Pons (tissue), 1 donor: ENCODE measurements around the gene TTC33.
"Not testable (repeated sequence)": the region's sequence is repeated elsewhere in the genome, so short reads cannot be mapped to it uniquely, and the experiment has no call there.

Experiments used
- DNase-seq: peaks from one replicate; pipeline ENCODE4 v3.0.0-alpha.2; 2016; ENCODE audit warnings: low spot score

Gene TTC33

DNA sequence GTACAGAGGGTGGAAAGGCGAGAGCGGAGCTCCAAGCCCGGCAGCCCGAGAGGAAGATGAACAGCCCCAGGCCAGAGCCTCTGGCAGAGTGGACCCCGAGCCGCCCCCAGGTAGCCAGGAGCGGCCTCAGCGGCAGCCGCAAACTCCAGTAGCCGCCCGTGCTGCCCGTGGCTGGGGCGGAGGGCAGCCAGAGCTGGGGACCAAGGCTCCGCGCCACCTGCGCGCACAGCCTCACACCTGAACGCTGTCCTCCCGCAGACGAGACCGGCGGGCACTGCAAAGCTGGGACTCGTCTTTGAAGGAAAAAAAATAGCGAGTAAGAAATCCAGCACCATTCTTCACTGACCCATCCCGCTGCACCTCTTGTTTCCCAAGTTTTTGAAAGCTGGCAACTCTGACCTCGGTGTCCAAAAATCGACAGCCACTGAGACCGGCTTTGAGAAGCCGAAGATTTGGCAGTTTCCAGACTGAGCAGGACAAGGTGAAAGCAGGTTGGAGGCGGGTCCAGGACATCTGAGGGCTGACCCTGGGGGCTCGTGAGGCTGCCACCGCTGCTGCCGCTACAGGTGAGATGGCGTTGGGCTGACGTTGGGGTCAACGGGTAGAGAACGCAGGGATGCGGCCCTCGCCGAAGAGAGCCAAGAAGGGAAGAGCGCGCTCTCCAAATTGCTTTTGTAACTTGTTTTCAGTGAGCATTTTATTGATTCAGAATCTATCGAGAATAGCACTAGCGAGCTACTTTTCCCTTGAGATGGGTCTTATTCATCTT, 75.7 kb downstream of the TTC33 start, which contains the start of gene PTGER4:
TSS of gene PTGER4 (plus strand) at position 3 of the 769 bp plus-strand sequence. CDS start 1,079 bp downstream, outside the sequence.
- DNase-seq: peak; percentile 19

DNA sequence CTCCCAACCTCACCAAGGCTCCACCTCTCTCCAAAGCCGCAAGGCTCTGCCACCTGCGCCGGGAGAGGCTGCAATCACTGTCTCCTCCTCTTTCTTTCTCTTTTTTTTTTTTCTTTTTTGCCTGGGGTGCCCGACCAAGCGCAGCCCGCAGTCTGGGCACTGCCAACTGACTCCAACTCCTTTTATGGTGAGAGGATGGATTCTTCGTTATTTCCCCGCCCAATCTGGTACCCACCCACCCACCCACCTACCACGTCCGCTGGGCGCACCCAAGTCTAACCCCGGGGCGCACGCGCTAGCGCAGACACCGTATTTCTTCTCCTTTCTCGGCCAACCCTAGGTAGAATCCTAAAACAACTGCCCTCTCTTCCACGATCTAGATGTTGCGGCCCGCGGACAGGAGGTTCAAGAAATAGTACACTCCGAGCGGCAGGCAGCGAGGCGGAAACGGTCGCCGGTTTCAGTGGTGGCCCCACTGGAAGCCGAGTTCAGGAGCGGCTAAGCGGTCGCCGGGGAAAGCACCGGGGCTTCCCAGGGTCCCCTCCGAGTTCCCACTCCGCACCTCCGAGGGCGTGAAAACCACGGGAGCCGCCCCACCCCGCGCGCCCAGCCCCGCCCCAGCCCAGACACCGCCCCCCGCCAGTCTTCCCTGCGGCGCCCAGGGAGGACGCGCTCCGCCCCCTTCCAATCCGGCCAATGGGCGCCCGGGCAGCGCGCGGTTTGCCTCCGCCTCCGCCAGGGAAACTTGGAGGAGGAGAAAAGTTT, 76.4 kb downstream of the TTC33 start:
- peak; percentile 78 for DNase-seq

DNA sequence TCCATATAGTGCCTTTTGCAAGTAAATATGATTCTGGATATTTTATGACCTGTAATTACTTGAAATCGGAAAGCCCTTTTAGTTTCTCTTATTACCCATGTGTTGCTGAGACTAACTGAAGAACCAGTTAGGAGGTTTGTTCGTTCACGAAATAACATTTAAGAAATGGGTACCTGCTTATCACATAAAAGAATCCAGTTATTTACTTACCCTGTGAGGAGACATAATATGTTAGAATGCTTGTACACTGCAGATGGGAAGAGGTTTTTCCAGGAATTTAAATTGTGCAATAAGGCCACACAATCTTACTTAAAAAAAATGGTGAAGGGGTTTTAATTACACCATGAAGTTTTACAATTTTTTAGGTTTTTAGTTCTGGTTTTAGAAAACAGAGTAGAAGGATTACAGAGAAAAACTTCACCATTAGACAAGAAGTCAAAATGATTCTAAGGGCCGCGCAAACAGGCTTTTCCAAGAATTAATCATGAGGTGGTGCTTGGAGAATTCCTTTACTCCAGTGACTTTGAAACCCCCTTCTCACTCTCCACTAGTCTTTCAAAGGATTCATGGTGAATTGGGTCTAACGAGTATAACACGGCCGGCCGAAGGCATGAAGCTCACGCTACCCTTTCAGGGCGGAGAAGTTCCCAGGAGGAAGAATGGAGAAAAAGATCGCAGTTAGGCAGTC, 77.2 kb downstream of the TTC33 start:
- DNase-seq: peak; percentile 24

DNA sequence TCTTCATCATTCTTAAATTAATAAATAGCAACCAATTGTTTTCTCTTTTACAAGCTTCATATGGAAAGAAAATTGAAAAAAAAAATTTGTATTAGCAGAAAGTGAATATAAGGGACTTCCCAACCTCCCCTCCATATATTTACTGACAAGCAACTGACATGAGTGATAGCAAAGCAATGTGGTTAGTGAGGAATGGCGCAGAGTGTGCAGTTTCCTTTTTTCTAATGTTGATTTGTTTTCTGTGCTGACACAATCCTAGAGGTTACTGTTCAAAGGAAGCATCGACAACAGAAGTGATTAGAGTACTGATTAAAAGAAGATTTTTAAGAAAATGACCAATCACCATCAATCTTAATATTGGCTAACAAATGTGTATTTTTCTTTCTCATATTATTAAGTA, 77.7 kb downstream of the TTC33 start:
- DNase-seq: peak; percentile 21

DNA sequence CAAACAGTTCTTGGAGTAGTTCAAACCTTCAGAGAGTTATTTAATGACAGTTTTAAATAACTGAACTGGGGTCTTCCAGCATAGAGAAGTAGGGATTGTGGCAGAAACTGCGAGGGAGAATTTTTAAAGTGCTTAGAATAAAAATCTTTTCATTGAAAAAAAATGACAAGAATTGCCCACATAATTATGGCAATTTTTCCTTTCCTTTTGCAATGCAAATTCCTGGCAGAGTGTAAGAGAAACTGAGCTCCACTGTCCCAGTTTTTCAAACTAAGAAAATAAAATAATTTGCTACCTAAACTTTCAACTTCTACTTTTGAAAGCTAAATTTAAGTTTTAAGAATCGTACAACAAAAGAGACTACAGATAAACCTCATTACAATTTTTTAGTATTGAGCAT, 78.3 kb downstream of the TTC33 start:
- DNase-seq: no peak

DNA sequence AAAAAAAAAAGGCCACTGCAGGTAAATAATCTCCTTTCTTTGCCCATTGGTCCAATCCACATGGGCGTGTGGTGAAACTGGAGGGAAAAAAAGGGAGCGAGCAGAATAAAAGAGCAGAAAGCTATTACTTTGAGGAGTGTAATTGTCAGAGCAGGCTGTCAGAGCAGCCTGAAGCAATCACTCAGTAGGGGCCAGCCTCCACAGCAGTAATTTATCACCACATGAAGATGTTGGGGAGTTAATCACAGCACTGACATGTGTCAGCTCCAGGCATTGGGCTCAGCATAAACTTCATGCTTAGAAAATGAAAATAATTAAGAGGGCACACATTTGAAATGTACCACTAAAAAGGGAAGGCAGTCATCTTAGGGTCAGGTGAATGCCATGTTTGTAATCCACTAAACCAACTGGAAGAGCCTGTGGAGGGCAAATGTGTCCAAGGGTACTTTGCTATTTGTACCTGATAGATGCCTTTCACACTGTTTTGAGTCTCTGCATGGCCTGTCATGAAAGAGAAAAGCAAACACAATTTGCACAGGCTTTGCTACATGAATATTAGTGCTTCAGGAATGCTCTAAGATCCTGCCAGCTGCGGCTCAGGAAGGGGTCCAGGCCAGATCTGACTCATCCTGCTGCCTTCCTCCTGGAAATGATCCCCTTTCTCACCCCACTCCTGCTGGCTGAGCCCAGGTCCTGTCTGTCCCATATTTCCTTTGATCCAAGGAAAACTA, 79.0 kb downstream of the TTC33 start:
- no peak for DNase-seq

DNA sequence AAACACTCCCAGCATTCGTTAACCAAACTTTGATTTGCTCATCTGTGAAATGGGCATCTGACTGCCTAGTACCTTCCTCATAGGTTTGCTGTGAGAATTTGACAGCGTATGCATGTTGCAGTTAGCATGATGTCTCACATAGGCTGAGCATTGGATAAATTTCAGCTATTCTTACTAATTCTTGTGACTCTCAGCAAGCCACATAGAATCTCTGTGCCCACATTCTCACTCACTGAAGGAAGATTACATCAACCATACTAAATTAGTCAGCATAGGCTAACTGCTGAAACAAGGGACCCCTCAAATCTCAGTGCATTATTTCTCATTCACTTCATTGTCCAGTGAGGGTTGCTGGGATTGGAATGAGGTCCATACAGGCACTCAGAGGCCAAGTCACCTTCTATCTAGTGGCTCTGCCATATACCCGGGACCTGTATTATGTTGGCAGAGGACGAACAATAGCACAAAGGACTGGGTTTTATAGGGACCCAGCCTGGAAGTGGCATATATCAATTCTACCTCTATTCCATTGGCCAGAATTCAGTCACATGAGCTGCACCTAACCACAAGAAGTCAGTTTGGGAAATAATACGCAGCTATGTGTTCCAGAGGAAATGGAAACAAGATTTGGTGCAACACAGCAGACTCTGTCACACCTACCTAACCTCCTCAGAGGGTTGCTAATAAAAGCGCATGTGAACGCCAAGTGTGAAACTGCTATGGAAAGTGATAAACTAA, 80.2 kb downstream of the TTC33 start:
- DNase-seq: no peak

DNA sequence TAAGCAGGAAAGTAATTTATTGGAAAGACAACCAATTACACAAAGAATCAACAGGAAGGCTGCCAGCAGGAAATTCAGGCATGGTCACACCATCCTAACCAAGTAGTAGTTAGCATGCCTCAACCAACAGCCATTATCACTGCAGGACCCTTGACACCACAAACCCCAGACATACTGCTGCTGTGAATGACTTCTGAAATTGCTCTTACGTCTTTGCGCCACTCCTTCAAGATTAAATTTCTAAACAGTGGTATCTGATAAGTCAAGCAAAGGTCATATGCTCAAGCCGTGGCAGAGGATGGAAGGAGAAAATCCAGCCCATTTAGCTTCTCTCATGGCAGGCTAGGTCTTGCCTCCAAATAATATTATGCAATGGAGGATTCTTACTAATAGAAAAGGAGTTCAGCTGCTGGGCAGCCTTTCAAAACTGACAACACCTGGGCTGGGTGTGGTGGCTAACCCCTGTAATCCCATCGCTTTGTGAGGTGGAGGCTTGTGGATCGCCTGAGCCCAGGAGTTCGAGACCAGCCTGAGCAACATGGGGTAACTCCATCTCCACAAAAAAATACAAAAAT, 81.0 kb downstream of the TTC33 start:
- no peak for DNase-seq

DNA sequence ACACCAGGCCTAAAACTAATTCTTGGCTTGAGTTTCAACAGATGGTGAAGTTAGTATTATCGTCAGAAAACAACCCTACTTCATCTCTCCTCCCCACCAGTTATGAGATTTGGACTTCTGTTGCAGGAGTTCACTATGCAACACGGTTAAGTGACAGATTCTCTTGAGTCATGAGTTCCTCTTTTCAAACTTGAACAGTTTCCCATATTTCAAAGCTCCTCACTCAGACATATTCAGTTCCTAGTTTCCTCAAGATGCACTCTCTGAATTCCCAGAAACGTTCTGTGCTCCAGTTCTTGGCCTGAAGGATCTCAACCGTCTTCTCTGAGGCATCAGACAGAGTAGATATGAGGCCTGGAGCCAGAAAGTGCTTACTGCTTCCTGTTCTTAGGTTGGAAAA, 83.3 kb downstream of the TTC33 start:
- peak; percentile 66 for DNase-seq

DNA sequence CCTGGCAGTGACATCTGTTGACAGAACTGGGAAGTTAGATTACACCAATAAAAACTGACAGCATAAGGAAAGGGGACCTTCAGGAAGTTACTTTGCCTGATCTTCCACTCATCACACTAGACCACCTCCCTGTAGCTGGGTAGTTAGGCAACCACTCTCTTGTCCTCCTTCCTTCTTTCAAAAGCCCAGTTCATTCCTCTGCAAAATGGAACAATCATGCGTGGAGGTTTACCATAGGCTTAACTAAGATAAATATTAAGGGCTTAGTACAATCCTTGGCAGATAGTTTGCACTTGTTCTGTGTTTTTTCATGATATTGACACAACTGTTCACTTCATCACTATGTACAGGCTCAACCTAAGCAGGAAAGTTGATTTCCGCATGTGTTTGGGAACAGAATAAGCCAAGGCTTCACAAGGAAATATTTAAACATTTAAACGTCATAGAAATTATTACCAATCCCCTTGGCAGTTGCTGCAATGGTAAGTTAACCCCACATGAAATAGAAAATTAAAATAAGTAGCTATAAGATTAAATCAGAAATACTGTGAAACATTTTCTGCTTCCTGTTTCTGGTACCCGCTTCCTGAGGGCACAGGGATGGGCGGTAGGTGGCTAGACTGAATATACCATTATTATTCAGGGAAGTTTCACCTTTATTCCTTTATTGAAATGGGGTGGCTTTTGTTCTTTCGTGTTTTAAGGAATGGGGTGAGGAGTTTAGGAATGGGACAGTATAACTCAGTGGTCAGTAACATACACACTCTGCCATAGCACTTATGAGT, 86.0 kb downstream of the TTC33 start:
- DNase-seq: no peak

DNA sequence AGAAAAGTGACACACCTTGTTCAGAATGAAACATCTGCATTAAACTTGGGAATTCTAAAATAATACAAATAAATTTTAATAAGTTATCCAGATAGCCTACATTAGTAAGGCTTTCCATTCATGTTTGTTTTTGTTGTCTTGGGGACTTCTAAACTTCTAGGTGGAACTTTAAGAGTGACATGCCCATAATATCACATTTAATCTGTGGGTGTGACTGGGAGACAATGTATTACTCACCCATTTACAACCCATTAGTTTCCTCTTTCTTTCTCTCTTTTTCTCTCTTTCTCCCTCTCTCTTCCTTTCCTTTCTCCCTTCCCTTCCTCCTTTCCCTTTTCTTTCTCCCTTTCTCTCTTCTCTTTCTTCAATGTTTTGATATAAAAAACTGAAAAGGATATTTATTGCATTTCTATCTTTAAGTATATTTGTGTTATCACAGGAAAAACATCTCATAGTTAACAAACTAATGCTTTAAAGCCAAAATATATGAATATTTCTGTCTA, 88.5 kb downstream of the TTC33 start:
- DNase-seq: no peak

DNA sequence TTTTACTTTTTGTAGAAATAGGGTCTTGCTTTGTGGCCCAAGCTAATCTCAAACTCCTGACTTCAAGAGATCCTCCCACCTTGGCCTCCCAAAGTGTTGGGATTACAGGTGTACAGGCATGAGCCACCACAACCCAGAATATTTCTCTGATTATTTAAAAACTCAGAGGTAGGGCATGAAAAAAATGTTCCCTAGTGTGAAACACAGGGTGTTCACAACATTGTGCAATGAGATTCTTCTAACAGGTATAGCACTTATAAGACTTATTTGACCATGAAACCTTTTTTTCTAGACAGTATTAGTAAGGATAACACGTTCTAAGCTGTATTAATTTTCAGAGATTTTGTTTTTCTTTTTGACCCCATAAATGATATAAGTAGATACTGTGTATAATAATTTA, 89.1 kb downstream of the TTC33 start:
- DNase-seq: no peak

DNA sequence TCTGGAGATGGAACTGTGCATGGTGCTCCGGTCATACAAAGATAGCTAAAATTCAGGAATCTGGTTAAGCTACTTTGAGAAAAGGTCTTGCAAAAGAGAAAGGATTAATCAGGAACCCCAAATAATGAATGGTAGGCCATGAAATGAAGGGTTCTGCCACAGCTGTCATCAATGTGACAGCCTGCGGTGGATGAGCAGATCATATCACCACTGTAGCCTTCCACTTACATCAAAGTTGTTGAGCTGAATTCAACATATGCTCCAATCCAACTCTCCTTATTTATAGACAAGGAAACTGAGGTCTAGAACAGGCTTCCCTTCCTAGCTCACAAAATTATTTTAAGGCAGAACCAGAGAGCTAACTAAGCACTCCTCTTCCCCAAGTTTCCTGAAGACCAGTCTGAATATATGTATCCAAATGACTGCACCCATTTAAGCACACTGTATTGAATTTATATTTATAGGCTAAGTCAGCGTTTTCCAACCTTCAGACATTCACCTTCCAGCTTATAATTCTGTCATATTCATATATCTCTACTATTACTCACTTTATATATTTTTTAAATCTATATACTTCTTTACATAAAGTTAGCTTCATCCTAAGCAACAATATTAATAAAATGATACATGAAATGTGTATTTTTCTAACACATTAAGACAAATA, 90.0 kb downstream of the TTC33 start:
- DNase-seq: no peak

DNA sequence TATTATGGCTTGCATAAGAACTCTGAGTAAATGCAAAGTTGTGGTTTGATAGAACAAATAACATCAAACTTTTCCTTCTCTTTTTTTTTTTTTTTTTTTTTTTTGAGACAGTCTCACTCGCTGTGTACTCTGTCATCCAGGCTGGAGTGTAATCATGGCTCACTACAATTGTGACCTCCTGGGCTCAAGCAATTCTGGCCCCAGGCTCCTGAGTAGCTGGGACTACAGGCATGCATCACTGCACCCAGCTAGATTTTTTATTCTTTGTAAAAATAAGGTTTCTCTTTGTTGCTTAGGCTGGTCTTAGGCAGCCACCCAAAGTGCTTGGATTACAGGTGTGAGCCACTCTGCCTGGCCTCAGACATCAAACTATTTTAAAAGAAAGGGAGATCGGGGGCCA, 95.0 kb downstream of the TTC33 start:
- no peak for DNase-seq

DNA sequence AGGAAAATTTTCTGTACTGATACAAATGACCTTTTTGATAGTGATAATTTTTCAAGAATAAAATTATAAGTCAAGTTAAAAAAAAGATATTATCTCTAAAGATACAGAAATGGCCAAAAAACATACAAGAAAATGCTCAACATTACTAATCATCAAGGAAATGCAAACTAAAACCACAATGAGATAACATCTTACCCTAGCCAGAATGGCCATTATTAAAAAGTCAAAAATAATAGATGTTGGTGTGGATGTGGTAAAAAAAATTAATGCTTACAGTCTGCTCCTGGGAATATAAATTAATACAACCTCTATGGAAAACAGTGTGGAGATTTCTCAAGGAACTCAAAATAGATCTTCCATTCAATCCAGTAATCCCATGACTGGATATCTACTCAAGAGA, 99.0 kb downstream of the TTC33 start:
- DNase-seq: no peak

DNA sequence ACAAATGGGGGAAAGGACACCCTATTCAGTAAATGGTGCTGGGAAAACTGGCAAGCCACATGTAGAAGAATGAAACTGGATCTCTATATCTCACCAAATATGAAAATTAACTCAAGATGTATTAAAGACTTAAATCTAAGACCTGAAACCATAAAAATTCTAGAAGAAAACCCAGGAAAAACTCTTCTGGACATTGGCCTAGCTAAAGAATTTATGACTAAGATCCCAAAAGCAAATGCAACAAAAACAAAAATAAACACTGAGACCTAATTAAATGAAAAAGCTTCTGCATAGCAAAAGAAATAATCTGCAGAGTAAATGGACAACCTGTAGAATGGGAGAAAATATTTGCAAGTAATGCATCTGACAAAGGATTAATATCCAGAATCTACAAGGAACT, 99.7 kb downstream of the TTC33 start:
- DNase-seq: not testable (repeated sequence)

DNA sequence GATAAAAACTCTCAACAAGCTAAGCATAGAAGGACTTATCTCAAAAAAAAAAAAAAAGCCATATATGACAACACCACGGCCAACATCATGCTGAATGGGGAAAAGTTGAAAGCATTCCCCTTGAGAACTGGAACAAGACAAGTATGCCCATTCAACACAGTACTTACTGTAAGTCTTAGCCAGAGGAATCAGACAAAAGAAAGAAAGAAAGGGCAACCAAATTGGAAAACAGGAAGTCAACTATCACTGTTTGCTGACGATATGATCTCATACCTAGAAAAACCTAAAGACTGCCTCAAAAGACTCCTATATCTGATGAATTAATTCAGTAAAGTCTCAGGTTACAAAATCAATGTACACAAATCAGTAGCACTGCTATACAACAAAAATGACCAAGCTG, 100.6 kb downstream of the TTC33 start:
- DNase-seq: no peak

DNA sequence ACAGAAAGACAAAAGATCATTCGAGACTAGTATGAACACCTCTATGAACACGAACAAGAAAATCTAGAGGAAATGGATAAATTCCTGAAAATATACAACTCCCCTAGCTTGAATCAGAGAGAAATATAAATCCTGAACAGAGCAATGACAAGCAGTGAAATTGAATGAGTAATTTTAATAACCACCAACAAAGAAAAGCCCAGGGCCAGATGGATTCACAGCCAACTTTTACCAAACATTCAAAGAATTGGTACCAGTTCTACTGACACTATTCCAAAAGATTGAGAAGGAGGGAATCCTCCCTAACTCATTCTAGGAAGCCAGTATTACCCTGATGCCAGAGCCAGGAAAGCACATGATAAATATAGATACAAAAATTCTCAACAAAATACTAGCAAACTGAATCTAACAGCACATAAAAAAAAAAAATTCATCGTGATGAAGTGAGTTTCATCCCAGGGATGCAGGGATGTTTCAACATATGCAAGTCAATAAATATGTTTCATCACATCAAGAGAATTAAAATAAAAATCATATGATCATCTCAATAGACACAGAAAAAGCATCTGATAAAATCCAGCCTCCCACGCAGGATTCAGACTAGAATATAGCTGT, 101.3 kb downstream of the TTC33 start:
- no peak for DNase-seq
